ENCODE data around the gene ZNF616. TPM values are rescaled to one million over a fixed set of nuclear protein-coding genes. Genes with fewer than 3 reads are reported as not detected.

The ZNF616 gene
- total and polyA plus RNA-seq, 2 donors (not counting 1 experiment from before 2014, with no cell fraction given): 1.4 to 14.2 TPM

- Histone ChIP-seq H3K36me3 (replicated peaks in 1 of 2; ENCODE audit: control extremely low read depth in 1 of 2, control insufficient read depth in 1 of 2, extremely low read depth in 1 of 2, insufficient read depth in 2 of 2, low read length in 1 of 2) (peaks cover 0 to 1% of the 10 kb centered on the region in 2 experiments), H4K20me1 (ENCODE audit: control insufficient read depth, insufficient read depth, low read length, poor library complexity, severe bottlenecking) (no peaks in the 10 kb centered on the region), H3K4me3 (ENCODE audit: control extremely low read depth in 1 of 5, extremely low read depth in 1 of 5, insufficient read depth in 1 of 5, low read depth in 2 of 5, low read length in 4 of 5) (no peak overlapping the region), H3K79me2 (ENCODE audit: control insufficient read depth, insufficient read depth, low read length) (no peaks in the 10 kb centered on the region), H3K27me3 (replicated peaks in 1 of 4; ENCODE audit: control extremely low read depth in 1 of 4, control insufficient read depth in 3 of 4, insufficient read depth in 4 of 4, low read length in 3 of 4) (no peaks in the 10 kb centered on the region), H3K9me3 (ENCODE audit: control extremely low read depth in 1 of 3, control insufficient read depth in 2 of 3, insufficient read depth in 1 of 3, low read length in 2 of 3) (peaks cover 25 to 85% (median 55%) of the 10 kb centered on the region in 3 donors), H2AFZ (ENCODE audit: insufficient read depth, low read depth, low read length, poor library complexity, severe bottlenecking) (no peak overlapping the region), H3K27ac (ENCODE audit: low read length in 2 of 2) (no peak overlapping the region), H3K9ac (ENCODE audit: low read length) (no peak overlapping the region), H3K4me2 (replicated peaks; ENCODE audit: low read depth, low read length, poor library complexity, severe bottlenecking) (no peak overlapping the region), H3K4me1 (ENCODE audit: control insufficient read depth in 2 of 2, insufficient read depth in 2 of 2, low read length in 2 of 2) (no peaks in the 10 kb centered on the region)
- WGBS (ENCODE audit: insufficient coverage): 90% methylated on average over 5 of the region's 6 CpGs
- intact Hi-C loops (cut with micrococcal nuclease): no loop called here
- CTCF ChIA-PET: no interaction called here
- H3K27me3 Mint-ChIP-seq: no peaks in the 10 kb centered on the region
- ATAC-seq (ENCODE audit: low read depth) (no peak), DNase-seq (no peak)
- H3K4me1 Mint-ChIP-seq: no peaks in the 10 kb centered on the region
- POLR2A ChIA-PET: no interaction called here
- no peak overlapping the region for H3K4me3 Mint-ChIP-seq
- TF ChIP-seq EZH2 (IDR thresholded peaks at IDR 0.05; ENCODE audit: borderline replicate concordance, insufficient read depth, low read depth, low read length, poor library complexity, severe bottlenecking) (no peak), CTCF (IDR thresholded peaks at IDR 0.05) (no peak)
- peaks cover 47% of the 10 kb centered on the region for H3K9me3 Mint-ChIP-seq (ENCODE audit: insufficient read depth)
- no peak overlapping the region for H3K27ac Mint-ChIP-seq
Observed at GRCh38 chr19:52110780-52111179, 29.0 kb downstream of the ZNF616 start.

- Mint-ChIP-seq H3K27me3 (no peaks in the 10 kb centered on the region), H3K27ac (no peak overlapping the region), H3K4me1 (no peaks in the 10 kb centered on the region), H3K4me3 (no peak overlapping the region), H3K9me3 (ENCODE audit: insufficient read depth) (peaks cover 16% of the 10 kb centered on the region)
- Histone ChIP-seq H3K79me2 (ENCODE audit: control insufficient read depth, insufficient read depth, low read length) (no peaks in the 10 kb centered on the region), H3K36me3 (replicated peaks in 1 of 2; ENCODE audit: control extremely low read depth in 1 of 2, control insufficient read depth in 1 of 2, extremely low read depth in 1 of 2, insufficient read depth in 2 of 2, low read length in 1 of 2) (no peaks in the 10 kb centered on the region), H2AFZ (ENCODE audit: insufficient read depth, low read depth, low read length, poor library complexity, severe bottlenecking) (no peak overlapping the region), H3K4me3 (ENCODE audit: control extremely low read depth in 1 of 5, extremely low read depth in 1 of 5, insufficient read depth in 1 of 5, low read depth in 2 of 5, low read length in 4 of 5) (no peak overlapping the region), H3K9me3 (ENCODE audit: control extremely low read depth in 1 of 3, control insufficient read depth in 2 of 3, insufficient read depth in 1 of 3, low read length in 2 of 3) (peaks cover 8 to 50% (median 37%) of the 10 kb centered on the region in 3 donors), H3K4me2 (replicated peaks; ENCODE audit: low read depth, low read length, poor library complexity, severe bottlenecking) (no peak overlapping the region), H3K27me3 (replicated peaks in 1 of 4; ENCODE audit: control extremely low read depth in 1 of 4, control insufficient read depth in 3 of 4, insufficient read depth in 4 of 4, low read length in 3 of 4) (no peaks in the 10 kb centered on the region), H4K20me1 (ENCODE audit: control insufficient read depth, insufficient read depth, low read length, poor library complexity, severe bottlenecking) (no peaks in the 10 kb centered on the region), H3K9ac (ENCODE audit: low read length) (no peak overlapping the region), H3K27ac (ENCODE audit: low read length in 2 of 2) (no peak overlapping the region), H3K4me1 (ENCODE audit: control insufficient read depth in 2 of 2, insufficient read depth in 2 of 2, low read length in 2 of 2) (no peaks in the 10 kb centered on the region)
- TF ChIP-seq EZH2 (IDR thresholded peaks at IDR 0.05; ENCODE audit: borderline replicate concordance, insufficient read depth, low read depth, low read length, poor library complexity, severe bottlenecking): no peak
- TF ChIP-seq CTCF (IDR thresholded peaks at IDR 0.05): no peak
- ChIA-PET POLR2A (no interaction called here), CTCF (no interaction called here)
- WGBS (ENCODE audit: insufficient coverage): no CpG with 5 or more reads among the region's 1 CpG
- intact Hi-C loops (cut with micrococcal nuclease): no loop called here
- no peak for DNase-seq
- no peak for ATAC-seq (ENCODE audit: low read depth)
Observed at GRCh38 chr19:52102782-52103181, 37.0 kb downstream of the ZNF616 start.

Measured in B cell (primary cell).